Stimulated activated naive CD4-positive, alpha-beta T cell (primary cell): ENCODE results near the gene CXCL16.
"Not testable (repeated sequence)": the region's sequence is repeated elsewhere in the genome, so short reads cannot be mapped to it uniquely, and the experiment has no call there.

Source experiments
- DNase-seq, 6 experiments: peaks; one replicate each; lab custom pipeline; 2025; lab: John Stamatoyannopoulos, UW

Gene CXCL16

GRCh38 chr17:4721203-4722135 is 18.3 kb downstream of the CXCL16 start:
- DNase-seq: no peak

DNA sequence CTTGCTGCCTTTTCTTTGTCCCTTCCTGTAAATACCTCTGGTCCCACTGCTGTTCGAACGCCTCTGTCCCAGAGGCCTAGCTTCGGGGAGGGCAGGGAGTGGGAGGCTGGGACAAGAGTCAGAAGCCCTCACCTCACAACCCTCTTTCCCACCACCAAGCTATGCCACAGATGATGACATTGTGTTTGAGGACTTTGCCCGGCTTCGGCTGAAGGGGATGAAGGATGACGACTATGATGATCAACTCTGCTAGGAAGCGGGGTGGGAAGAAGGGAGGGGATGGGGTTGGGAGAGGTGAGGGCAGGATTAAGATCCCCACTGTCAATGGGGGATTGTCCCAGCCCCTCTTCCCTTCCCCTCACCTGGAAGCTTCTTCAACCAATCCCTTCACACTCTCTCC is 18.9 kb downstream of the CXCL16 start:
- DNase-seq: no peak

DNA sequence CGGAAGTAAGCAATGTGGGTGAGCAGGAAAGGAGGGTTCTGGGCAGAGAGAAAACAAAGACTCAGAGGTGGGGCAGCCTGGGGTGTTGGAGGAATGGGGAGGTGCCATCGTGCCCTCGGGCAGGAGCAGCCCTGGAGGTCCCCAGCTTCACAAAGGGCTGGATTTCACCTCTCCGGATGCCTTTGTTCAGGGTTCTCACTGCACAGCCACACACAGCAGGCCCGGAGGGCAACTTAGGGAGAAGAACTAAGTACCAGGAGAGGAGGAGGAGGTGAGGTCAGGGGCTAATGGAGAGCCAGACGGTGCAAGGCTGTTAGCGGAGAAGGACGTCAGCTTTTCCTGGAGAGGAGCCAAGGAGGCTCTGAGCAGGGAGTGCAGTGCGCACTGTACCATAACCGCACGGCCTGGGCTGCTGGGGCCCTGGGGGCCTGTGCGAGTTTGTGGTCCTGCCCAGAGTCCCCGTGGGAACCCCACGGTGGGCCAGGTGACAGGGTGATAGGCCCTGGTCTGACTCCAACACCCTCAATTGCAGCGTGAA is 20.0 kb downstream of the CXCL16 start:
- DNase-seq: no peak

DNA sequence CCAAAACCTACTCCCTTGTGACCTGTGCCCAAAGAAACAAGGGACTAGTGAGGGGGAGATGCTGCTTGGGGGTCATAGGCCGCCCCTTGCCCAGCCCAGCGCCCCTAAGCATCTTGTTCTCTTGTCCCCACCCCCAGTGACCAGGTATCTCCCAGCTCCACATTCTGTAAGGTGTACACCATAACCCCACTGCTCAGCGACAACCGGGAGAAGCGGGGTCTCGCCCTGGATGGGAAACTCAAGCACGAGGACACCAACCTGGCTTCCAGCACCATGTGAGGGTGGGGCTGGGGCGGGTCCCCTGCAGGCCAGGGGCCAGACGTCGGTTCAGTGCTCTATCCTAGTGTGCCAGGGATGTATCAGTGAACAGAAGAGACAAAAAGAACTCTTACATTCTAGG is 20.6 kb downstream of the CXCL16 start:
- no peak for DNase-seq

DNA sequence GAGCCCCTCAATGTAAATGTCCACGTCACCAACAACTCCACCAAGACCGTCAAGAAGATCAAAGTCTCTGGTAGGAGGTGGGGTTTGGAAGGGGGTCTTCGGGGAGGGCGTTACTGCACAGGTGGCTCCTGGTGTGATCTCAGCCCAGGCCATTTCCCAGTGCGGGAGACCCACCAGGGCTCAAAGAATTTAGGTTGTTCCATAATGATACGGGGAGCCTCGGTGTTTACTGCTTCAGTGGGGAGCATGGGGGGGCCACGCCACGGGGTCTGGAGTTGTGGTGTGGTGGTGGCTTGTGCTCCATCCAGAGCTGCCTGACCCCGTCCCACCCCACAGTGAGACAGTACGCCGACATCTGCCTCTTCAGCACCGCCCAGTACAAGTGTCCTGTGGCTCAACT is 21.5 kb downstream of the CXCL16 start:
- DNase-seq: no peak

- no peak for DNase-seq
Measured at GRCh38 chr17:4717791-4718190, 21.9 kb downstream of the CXCL16 start.

GRCh38 chr17:4716081-4716480 is 23.6 kb downstream of the CXCL16 start:
- no peak for DNase-seq

- DNase-seq: peak; percentile 13 to 46 (median 29)
Measured at GRCh38 chr17:4715063-4715744, 24.5 kb downstream of the CXCL16 start.

- not testable (repeated sequence) for DNase-seq
Measured at GRCh38 chr17:4714340-4715062, 25.2 kb downstream of the CXCL16 start.

DNA sequence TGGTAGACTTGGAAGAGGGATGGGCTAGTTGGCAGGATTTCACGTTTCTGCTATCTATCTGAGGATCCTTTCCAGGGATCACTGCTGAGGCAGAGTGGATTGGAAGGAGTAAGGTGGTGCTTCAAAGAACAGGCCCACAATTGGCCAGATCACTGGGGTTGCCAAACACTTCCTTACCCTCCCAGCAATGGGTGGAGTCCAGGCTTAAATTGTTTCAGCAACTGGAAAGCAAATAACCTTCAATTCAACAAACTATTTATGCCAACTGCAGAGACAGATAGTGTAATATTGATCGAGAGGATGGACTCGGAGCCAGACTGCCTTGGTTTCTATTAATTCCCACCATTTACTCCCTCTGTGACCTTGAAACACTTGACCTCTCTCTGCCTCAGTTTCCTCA is 27.2 kb downstream of the CXCL16 start:
- no peak for DNase-seq

DNA sequence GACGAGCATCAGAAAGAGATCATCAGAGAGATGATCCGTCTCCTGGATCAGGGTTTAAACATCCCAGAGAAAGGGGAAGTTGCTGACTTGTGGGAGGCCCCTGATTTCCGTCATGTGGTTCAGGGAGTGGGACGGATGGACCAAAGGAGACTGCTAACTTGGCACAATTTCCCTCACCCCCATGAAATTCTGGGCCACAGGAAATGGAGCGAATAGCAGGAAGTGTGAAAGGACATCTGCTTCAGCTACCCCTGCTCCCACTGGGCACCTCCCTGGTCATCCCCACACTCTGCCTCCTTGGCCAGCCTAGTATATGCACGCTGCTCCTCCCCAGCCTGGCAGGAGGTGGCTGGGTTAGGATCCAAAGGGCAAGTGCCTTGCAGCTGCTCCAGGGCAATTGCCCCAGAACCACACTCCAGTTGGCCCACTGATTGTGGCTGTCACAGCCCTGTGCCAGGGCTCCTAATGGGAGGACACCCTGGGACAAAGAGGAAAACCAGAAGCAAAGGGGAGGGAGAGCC is 28.0 kb downstream of the CXCL16 start:
- DNase-seq: no peak

GRCh38 chr17:4710693-4711634 is 28.8 kb downstream of the CXCL16 start:
- DNase-seq: peak; percentile 13 to 61 (median 34)

DNA sequence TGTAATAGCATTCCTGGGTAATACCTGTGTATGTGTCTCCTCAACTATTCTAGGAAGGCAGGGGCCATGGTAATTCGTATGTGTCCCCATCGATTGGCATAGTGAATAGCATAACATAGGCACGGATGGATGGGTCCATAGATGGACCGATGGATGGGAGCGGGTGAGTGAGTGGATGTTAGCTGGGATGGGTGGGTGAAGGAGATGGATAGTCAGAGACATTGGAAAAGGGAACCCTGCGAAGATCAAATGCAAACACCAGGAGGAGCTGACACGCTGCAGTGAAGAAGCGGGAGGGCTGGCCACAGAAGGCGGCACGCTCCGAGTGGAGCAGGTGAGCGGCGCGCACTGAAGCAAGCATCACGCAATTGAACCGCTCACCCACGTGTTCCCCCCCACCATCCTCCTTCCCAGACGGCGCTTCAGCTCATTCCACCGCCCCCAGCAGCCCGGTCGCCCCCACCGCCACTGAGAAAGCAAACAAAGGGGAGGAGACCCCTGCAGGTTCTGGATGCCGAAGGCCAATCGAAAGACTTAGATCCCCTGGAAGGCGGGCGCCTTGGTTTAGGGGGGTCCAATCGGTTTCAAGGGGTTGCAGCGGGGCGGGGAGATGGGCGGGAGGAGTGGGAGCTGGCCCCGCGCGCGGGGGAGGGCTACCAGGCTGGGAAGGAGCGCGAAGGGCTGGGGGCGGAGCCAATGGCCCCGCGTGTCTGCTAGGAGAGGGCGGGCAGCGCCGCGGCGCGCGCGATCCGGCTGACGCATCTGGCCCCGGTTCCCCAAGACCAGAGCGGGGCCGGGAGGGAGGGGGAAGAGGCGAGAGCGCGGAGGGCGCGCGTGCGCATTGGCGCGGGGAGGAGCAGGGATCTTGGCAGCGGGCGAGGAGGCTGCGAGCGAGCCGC is 29.7 kb downstream of the CXCL16 start, which contains the start of gene ARRB2:
TSS of gene ARRB2 (plus strand) at position 839 of the 899 bp plus-strand sequence. CDS start 90 bp downstream, outside the sequence.
- peak; percentile 97 to 99 (median 98) for DNase-seq

- peak; percentile 26 to 75 (median 54) for DNase-seq
Measured at GRCh38 chr17:4708436-4708835, 31.3 kb downstream of the CXCL16 start.

- DNase-seq: no peak
Measured at GRCh38 chr17:4706121-4706520, 33.6 kb downstream of the CXCL16 start.

GRCh38 chr17:4704991-4705390 is 34.7 kb downstream of the CXCL16 start:
- no peak for DNase-seq

DNA sequence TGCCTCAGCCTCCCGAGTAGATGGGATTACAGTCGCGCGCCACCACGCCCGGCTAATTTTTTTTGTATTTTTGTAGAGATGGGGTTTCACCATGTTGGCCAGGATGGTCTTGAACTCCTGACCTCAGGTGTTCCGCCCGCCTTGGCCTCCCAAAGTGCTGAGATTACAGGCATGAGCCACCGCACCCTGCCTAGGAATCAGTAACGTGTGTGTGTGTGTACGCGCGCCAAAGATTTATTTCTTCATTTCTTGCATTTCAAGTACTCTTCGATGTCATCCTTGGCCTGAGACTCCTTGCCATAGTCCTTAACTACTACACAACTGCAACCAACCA is 35.2 kb downstream of the CXCL16 start:
- DNase-seq: not testable (repeated sequence)

- no peak for DNase-seq
Measured at GRCh38 chr17:4703330-4703691, 36.4 kb downstream of the CXCL16 start.

GRCh38 chr17:4701116-4701515 is 38.6 kb downstream of the CXCL16 start:
- DNase-seq: no peak
